Activated CD4-positive, alpha-beta memory T cell treated with anti-CD3 and anti-CD28 coated beads for 36 hours (primary cell): ENCODE measurements around the gene POGLUT2. TPM values are rescaled to one million over a fixed set of nuclear protein-coding genes. Genes with fewer than 3 reads are reported as not detected.
A peak's percentile ranks its signal among the peaks of the same experiment; 100 is the strongest.

Source experiments
- CTCF ChIA-PET: fragments of 350-600 bp; sonication (Branson Sonifier 250); formaldehyde crosslinking; loops from one replicate; lab custom pipeline; 2021; ENCODE audit warnings: antibody characterized with exemption, inconsistent platforms; lab: Charles Lee
- POLR2A ChIA-PET: fragments of 350-600 bp; sonication (Branson Sonifier 250); formaldehyde crosslinking; loops from one replicate; lab custom pipeline; 2021; ENCODE audit warnings: antibody characterized with exemption; lab: Charles Lee
- DNase-seq: peaks from one replicate; pipeline ENCODE4 v3.0.0-alpha.2; 2020
- H3K27ac Mint-ChIP-seq: one replicate; pipeline ENCODE4 v1.8.0; 2021; ENCODE audit warnings: mixed read lengths
- H3K27me3 Mint-ChIP-seq: one replicate; pipeline ENCODE4 v1.8.0; 2021; ENCODE audit warnings: mixed read lengths
- H3K36me3 Mint-ChIP-seq: one replicate; pipeline ENCODE4 v1.8.0; 2021; ENCODE audit warnings: mixed read lengths
- H3K4me1 Mint-ChIP-seq: one replicate; pipeline ENCODE4 v1.8.0; 2021; ENCODE audit warnings: low read depth, mixed read lengths
- H3K4me3 Mint-ChIP-seq: one replicate; pipeline ENCODE4 v1.8.0; 2021; ENCODE audit warnings: mild to moderate bottlenecking, mixed read lengths
- H3K9me3 Mint-ChIP-seq: one replicate; pipeline ENCODE4 v1.8.0; 2021; ENCODE audit warnings: mixed read lengths
- intact Hi-C: fragments of 100-400 bp; cut with micrococcal nuclease; formaldehyde crosslinking; loops from one replicate; pipeline ENCODE4 v1.15.1; 2023
- total RNA-seq, 2 experiments: library from RNA; stranded (reverse); gene quantifications; one replicate each; pipeline ENCODE4 v1.2.3, GENCODE V29; 2021

Gene POGLUT2
- total RNA-seq, 2 experiments from 2014 or later = 4.4 to 4.9 TPM

DNA sequence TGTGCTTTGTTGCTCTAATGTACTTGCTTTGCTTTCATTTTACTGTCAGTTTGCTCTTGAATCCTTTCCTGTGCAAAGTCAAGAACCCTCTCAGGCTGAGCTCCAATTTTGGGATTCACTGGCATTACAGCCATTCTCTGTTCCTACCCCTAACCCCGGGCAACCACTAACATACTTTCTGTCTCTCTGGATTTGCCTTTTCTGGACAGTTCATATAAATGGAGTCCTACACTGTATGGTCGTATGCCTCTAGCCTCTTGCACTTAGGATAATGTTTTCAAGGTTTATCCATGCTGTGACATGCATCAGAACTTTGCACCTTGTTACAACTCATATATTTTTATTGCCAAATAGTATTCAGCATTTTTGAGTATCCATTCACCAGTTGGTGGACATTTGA lies 22.5 kb downstream of the POGLUT2 start:
- CTCF ChIA-PET = no interaction called here

GRCh38 chr13:102774591-102775520 lies 23.9 kb downstream of the POGLUT2 start:
- DNase-seq = no peak
- no peaks in the 10 kb centered on the region for H3K9me3 Mint-ChIP-seq
- ChIA-PET CTCF (interaction anchor here (0.8 to 2.1 kb wide), 5 partner anchors 10 to 186 kb away, joined by 3 to 20 read pairs (median 3); no protein-coding TSS in a partner anchor), POLR2A (interaction anchor here (0.9 to 1.1 kb wide), 2 partner anchors 11 to 25 kb away, joined by 3 to 4 read pairs; no protein-coding TSS in a partner anchor)
- H3K4me3 Mint-ChIP-seq = peak overlapping the region; percentile 85
- H3K4me1 Mint-ChIP-seq = peaks cover 49% of the 10 kb centered on the region
- intact Hi-C loops = loop anchor here (5.0 kb wide), 1 partner anchor 113 kb away; no protein-coding TSS in a partner anchor
- peak overlapping the region; percentile 94 for H3K27ac Mint-ChIP-seq
- H3K36me3 Mint-ChIP-seq = peaks cover 7% of the 10 kb centered on the region
- no peaks in the 10 kb centered on the region for H3K27me3 Mint-ChIP-seq

More for the DNA sequence above, 22.5 kb downstream of the POGLUT2 start:
- Mint-ChIP-seq H3K4me1 (peaks cover 52% of the 10 kb centered on the region), H3K9me3 (peaks cover 5% of the 10 kb centered on the region), H3K36me3 (peaks cover 11% of the 10 kb centered on the region), H3K27me3 (no peaks in the 10 kb centered on the region), H3K27ac (no peak overlapping the region), H3K4me3 (no peak overlapping the region)
- intact Hi-C loops = no loop called here
- no peak for DNase-seq
- POLR2A ChIA-PET = no interaction called here

- no peaks in the 10 kb centered on the region for H3K9me3 Mint-ChIP-seq
- ChIA-PET POLR2A (interaction anchor here (1.0 to 2.8 kb wide), 7 partner anchors 11 to 380 kb away, joined by 3 to 28 read pairs (median 5); partner anchors contain the start of genes BIVM, ERCC5, POGLUT2 and TPP2), CTCF (interaction anchor here (0.7 to 2.1 kb wide), 7 partner anchors 11 to 182 kb away, joined by 3 to 20 read pairs (median 5); partner anchors contain the start of gene ERCC5)
- peak overlapping the region; percentile 94 for H3K27ac Mint-ChIP-seq
- H3K27me3 Mint-ChIP-seq = no peaks in the 10 kb centered on the region
- DNase-seq = no peak
- peak overlapping the region; percentile 85 for H3K4me3 Mint-ChIP-seq
- peaks cover 7% of the 10 kb centered on the region for H3K36me3 Mint-ChIP-seq
- intact Hi-C loops = loop anchor here (5.0 kb wide), 1 partner anchor 112 kb away; no protein-coding TSS in a partner anchor
- peaks cover 44% of the 10 kb centered on the region for H3K4me1 Mint-ChIP-seq
These were observed 24.6 kb downstream of the POGLUT2 start for GRCh38 chr13:102774214-102774568.

DNA sequence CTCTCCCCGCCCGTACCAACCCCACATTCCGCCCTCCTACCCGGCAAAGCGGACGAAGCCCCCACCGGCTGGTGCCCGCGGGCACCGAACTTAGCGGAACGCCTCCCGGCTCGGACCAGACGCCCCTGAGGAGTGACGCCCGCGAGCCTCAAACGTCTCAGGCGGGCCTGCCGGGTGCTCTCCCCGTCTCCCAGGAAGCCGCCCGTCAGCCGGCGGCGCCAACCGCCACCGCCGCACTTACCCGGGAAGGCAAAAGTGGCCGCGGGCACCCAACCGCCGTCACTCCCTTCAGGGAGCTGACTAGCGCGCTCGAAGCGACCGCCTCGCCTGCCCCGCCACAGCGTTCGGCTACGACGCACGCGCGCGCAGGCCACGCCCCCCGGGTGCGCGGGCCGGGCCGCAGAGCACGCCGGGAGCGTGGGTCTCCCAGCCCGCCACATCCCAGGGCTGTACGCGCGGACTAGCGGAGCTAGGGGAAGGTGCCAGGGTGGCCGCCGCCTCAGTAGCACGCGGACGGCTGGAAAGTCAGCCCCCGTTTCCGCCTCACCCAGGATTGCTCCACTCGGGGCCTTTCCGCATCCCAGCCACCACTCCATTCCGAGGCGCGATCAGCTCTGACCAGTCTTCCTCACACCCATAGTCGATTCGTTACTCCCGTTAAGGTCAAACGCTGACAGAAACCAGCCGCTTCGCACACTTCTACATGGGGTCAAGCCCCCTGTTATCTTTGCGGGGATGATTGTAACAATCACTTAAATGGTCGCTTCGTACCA lies 25.1 kb downstream of the POGLUT2 start, which contains the start of gene TEX30:
TSS of gene TEX30 (minus strand) at position 346 of the 773 bp plus-strand sequence. CDS start 3,760 bp downstream, outside the sequence.
- Mint-ChIP-seq H3K4me3 (peak within 1 kb of the TSS; percentile 85), H3K27me3 (no peaks in the 10 kb centered on the region), H3K27ac (peak within 1 kb of the TSS; percentile 94), H3K36me3 (peaks cover 7% of the 10 kb centered on the region), H3K9me3 (no peaks in the 10 kb centered on the region), H3K4me1 (peaks cover 39% of the 10 kb centered on the region)
- intact Hi-C loops = loop anchor here (1.0 to 5.0 kb wide), 6 partner anchors 27 to 379 kb away; partner anchors contain the start of gene TPP2
- peak; percentile 89 for DNase-seq
- ChIA-PET POLR2A (interaction anchor here (0.6 to 2.8 kb wide), 8 partner anchors 12 to 380 kb away, joined by 3 to 28 read pairs (median 4); partner anchors contain the start of genes BIVM, ERCC5, POGLUT2 and TPP2), CTCF (interaction anchor here (0.7 to 2.1 kb wide), 8 partner anchors 11 to 194 kb away, joined by 3 to 20 read pairs (median 4); partner anchors contain the start of gene ERCC5)

DNA sequence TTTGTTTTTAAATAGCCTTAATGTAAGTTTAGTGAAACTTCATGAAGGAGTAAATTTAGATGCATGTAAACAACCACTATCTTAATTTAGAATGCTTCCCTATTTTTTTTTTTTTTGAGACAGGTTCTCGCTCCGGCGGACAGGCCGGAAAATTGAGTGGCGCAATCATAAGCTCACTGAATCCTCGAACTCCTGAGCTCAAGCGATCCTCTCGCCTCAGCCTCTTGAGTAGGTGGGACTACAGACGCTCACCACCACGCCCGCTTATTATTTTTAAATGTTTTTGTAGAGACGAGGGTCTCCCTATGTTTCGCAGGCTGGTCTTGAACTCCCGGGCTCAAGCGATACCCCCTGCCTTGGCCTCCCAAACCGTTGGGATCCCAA lies 26.7 kb downstream of the POGLUT2 start:
- Mint-ChIP-seq H3K4me3 (peak overlapping the region; percentile 85), H3K9me3 (no peaks in the 10 kb centered on the region), H3K27ac (no peak overlapping the region), H3K36me3 (peaks cover 10% of the 10 kb centered on the region), H3K4me1 (peaks cover 39% of the 10 kb centered on the region), H3K27me3 (no peaks in the 10 kb centered on the region)
- POLR2A ChIA-PET = interaction anchor here (2.3 to 2.8 kb wide), 2 partner anchors 27 to 176 kb away, joined by 11 to 28 read pairs; partner anchors contain the start of genes BIVM, POGLUT2 and TPP2
- no peak for DNase-seq
- intact Hi-C loops = loop anchor here (5.0 kb wide), 1 partner anchor 110 kb away; no protein-coding TSS in a partner anchor
- CTCF ChIA-PET = interaction anchor here (1.3 kb wide), 1 partner anchor 29 kb away, joined by 3 read pairs; no protein-coding TSS in a partner anchor

- Mint-ChIP-seq H3K4me3 (peak overlapping the region; percentile 17), H3K9me3 (no peaks in the 10 kb centered on the region), H3K27ac (no peak overlapping the region), H3K27me3 (no peaks in the 10 kb centered on the region), H3K4me1 (peaks cover 39% of the 10 kb centered on the region), H3K36me3 (peaks cover 15% of the 10 kb centered on the region)
- no peak for DNase-seq
- ChIA-PET CTCF (interaction anchor here (1.3 kb wide), 1 partner anchor 29 kb away, joined by 3 read pairs; no protein-coding TSS in a partner anchor), POLR2A (interaction anchor here (2.8 kb wide), 1 partner anchor 28 kb away, joined by 28 read pairs; the partner anchor contains the start of genes BIVM and POGLUT2)
- intact Hi-C loops = loop anchor here (5.0 kb wide), 1 partner anchor 109 kb away; no protein-coding TSS in a partner anchor
These were observed 27.3 kb downstream of the POGLUT2 start for GRCh38 chr13:102771298-102772041.

DNA sequence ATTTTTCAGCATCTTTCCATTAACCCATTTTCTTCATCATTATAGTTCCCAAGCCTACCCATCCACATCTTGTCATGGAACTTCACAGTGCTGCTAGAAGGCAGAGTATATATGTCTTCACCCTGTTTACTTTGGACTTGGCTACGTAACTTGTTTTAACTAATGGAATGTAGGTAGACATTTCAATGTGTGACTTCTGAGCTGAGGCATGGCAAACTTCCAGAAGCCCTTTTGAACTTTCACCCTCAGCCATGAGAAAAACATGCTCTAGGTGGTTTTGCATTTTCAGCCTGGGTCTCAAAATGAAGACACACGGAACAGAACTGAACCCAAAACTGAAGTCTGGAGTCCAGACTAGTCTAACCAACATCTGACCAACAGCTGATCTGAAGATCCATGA lies 28.3 kb downstream of the POGLUT2 start:
- H3K27ac Mint-ChIP-seq = no peak overlapping the region
- ChIA-PET CTCF (no interaction called here), POLR2A (no interaction called here)
- no peaks in the 10 kb centered on the region for H3K9me3 Mint-ChIP-seq
- peaks cover 19% of the 10 kb centered on the region for H3K36me3 Mint-ChIP-seq
- no peak for DNase-seq
- H3K4me3 Mint-ChIP-seq = no peak overlapping the region
- H3K4me1 Mint-ChIP-seq = peaks cover 39% of the 10 kb centered on the region
- no peaks in the 10 kb centered on the region for H3K27me3 Mint-ChIP-seq
- intact Hi-C loops = loop anchor here (5.0 kb wide), 1 partner anchor 108 kb away; no protein-coding TSS in a partner anchor

DNA sequence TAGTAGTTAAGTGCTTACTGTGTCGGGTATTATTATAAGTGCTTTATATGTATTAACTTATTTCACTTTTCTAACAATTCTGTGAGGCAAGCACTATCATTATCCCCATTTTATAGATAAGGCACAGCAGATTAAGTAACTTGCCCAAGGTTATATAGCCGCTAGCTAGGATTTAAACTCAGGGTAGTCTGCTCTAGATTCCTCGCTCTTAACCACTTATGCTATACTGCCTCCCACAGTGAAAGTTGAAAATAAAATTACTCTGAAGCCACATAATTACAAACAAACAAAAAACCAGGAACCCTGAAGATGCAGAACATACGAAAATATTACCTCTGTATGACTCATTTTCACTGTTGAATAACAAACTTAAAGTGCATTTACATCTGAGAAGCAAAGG lies 29.1 kb downstream of the POGLUT2 start:
- no peaks in the 10 kb centered on the region for H3K27me3 Mint-ChIP-seq
- no peak overlapping the region for H3K4me3 Mint-ChIP-seq
- ChIA-PET CTCF (interaction anchor here (1.1 kb wide), 1 partner anchor 31 kb away, joined by 6 read pairs; no protein-coding TSS in a partner anchor), POLR2A (no interaction called here)
- intact Hi-C loops = loop anchor here (5.0 kb wide), 1 partner anchor 107 kb away; no protein-coding TSS in a partner anchor
- no peak overlapping the region for H3K27ac Mint-ChIP-seq
- H3K36me3 Mint-ChIP-seq = peaks cover 19% of the 10 kb centered on the region
- H3K4me1 Mint-ChIP-seq = peaks cover 38% of the 10 kb centered on the region
- DNase-seq = no peak
- H3K9me3 Mint-ChIP-seq = no peaks in the 10 kb centered on the region

GRCh38 chr13:102768909-102769308 lies 29.9 kb downstream of the POGLUT2 start:
- Mint-ChIP-seq H3K4me1 (peaks cover 31% of the 10 kb centered on the region), H3K9me3 (no peaks in the 10 kb centered on the region), H3K4me3 (no peak overlapping the region), H3K36me3 (peaks cover 19% of the 10 kb centered on the region), H3K27me3 (no peaks in the 10 kb centered on the region), H3K27ac (no peak overlapping the region)
- ChIA-PET POLR2A (no interaction called here), CTCF (interaction anchor here (1.1 kb wide), 1 partner anchor 32 kb away, joined by 6 read pairs; no protein-coding TSS in a partner anchor)
- DNase-seq = no peak
- intact Hi-C loops = no loop called here

DNA sequence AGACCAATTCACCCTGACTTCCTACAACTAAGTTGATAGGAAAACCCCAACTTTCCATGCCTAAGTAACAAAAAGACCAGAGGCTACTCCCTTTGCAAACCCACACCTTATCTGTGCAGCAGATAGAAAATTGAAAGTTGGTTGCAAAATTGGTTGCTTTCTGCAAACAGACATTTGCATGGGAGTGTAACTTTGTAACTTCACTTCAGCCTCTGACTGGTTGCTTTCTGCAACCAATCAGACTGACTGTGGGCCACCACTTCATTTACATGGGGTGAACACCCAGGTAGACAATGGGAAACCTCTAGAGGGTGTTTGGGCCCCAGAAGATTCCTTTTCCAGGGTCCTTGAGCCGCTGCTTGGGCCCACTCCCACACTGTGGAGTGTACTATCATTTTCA lies 35.0 kb downstream of the POGLUT2 start:
- Mint-ChIP-seq H3K27me3 (no peaks in the 10 kb centered on the region), H3K36me3 (peaks cover 12% of the 10 kb centered on the region), H3K4me1 (no peaks in the 10 kb centered on the region), H3K9me3 (no peaks in the 10 kb centered on the region), H3K4me3 (no peak overlapping the region), H3K27ac (no peak overlapping the region)
- intact Hi-C loops = no loop called here
- ChIA-PET CTCF (no interaction called here), POLR2A (no interaction called here)
- no peak for DNase-seq
